T-helper 1 cell (primary cell): Measurements from ENCODE around the gene CAPZA2.

Experiments
- DNase-seq, 5 donors: peaks; one replicate each; pipeline ENCODE4 v3.0.0-alpha.2; 2012 to 2020

CAPZA2 gene

DNA sequence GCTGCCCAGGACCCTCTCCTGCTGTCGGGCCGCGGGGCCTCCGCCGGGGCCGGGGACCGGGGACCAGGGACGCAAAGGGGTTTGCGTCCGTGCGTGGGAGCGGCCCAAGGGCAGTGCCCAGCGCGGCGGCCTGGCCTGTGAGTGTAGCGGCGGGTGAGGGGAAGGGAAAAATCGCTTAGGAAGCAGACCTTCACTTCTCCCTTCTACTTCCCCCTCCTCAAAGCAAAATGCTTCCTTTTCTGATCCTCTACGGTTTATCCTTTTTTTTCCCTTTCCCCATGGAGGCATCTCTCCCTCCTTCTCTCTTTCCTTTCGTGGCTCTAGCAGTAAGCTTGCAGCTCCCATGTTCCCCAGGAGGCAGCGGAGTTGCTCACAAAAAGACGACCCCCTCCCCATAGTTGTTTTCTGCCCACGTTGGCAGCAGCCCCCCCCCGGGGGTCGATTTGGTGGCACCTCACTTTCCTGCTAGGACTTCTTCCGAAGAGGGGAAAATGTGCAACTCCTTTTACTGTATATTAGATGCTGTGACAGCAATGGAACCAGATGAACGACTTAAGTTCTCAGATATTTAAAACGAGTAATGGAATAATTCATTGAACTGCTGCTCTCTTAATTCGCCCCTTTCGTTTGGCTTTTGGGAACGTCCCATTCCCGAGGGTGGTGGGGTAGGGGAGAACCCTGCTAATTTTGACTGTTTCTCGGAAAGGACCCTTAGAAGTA is 724 bp downstream of the CAPZA2 start:
- DNase-seq: no peak

DNA sequence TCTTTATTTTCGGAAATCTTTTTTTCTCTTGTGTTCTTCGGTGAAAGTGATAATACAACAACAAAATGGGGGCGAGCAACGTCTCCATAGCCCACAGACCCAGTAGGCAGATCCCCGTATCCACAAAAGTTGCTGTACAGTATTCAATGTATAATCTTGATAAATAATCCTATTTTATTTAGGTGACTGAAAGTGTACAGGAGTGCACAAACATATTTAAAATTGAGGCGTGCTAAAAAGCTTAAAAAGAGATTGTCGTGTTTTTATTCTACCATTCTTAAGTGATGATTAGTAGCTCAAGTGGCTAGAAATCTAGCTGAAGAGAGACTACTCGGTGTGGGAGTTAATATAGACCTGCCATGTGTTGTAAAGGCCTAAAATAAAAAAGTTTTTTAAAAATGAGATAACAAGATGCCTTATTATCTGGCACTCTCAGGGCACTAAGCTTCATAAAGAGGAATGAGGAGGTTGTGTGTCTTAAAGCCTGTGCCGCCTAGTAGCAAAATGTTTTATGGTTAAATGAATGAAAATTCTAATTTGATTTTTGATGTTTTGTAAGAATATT is 1.6 kb downstream of the CAPZA2 start:
- DNase-seq: no peak

DNA sequence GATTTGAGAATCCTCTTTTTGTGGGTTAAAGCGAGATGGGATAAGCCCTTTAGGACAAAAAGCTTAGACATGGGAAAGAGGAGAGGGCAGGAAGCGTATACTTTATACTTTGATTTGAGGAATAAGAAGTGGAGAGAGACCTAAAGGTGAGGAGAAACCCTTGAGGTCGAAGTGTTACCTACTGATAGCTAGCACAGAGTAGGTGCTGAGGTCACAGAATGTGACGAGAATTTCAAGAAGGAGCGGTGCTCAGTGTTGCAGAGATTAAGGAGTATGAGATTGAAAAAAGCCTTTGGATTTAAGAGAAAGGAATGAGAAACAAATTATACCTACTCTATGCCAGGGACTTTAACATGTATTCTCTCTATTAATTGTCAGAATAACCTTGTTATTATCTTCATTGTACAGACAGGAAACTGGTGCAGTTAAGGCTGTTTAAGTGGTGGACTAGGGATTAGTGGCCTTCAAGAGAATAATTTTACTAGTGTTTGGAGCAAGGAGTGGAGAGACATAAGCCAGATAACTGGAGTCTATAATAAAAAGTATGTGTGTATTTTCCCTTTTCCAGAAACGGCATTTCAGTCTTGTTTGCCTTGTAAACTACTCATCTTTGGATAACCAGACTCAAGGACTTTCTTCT is 8.8 kb downstream of the CAPZA2 start:
- no peak for DNase-seq

DNA sequence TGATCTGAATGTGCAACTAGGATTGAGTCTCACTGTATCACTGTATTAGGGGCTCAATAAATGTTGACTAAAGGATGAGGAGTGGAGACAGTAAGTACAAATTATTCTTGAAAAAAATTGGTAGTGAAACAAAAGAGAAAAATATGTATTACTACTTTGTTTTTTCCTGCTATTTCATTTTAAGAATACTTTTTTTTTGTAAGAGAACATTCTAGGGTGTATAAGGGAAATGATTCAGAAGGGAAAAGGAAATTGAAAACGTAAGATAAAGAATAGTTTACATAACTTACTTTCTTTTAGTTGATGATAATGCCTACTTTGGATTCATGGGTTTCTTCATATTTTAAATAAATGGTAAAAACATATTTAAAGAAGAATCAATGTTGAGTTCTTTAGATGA is 9.6 kb downstream of the CAPZA2 start:
- DNase-seq: no peak

DNA sequence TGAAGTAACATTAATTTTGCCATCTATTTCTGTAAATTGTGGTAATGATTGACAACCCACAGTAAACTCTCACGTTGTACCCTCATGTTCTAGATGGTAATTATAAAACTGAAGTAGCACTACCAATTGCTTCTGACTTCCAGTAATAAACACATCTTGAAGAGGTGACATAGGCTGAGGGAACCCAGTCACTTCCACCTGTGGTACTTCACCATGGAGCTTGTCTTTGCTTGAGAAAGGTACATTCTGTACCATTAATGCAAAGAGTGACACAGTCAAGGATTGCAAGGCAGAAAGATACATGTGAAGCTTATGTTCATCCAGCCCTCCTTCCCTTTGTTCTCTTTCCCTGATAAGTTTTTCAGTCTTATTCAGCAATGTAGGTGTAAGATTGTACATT is 11.2 kb downstream of the CAPZA2 start:
- no peak for DNase-seq

DNA sequence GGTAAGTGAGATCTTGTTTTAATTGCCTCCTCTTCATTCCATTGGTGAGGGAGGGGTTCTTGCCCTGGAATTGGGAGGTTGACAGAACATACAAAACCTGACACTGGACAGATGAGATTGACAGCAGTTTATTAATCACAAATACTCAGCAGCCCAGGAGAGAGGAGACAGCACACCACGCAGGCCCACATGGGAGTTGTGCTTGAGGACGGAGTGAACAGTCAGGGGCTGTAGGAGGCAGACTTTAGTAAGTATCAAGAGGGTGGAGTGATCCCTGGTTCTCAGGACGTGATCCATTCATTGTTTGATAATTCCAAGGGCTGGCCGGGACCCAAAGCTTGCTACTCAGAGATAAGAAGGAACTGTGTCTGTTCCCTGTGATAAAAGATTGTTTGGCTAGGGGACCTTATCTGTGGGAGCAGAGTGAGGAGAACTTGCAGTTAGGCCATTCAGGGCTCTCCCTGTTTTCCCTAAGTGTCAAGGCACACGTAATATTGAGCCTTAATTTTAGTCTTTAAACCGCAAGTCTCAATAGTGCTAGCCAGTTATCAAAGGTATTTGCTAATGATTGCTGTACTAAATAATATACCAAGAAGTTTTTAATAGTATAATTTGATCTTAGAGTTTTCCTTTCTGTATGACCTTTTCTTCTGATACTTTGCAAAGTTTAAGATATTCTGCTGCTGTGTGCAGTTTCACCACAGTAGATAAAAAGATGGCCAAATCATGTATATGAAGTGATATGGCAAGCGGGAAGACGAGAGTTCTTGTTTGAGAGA is 14.5 kb downstream of the CAPZA2 start:
- DNase-seq: no peak

DNA sequence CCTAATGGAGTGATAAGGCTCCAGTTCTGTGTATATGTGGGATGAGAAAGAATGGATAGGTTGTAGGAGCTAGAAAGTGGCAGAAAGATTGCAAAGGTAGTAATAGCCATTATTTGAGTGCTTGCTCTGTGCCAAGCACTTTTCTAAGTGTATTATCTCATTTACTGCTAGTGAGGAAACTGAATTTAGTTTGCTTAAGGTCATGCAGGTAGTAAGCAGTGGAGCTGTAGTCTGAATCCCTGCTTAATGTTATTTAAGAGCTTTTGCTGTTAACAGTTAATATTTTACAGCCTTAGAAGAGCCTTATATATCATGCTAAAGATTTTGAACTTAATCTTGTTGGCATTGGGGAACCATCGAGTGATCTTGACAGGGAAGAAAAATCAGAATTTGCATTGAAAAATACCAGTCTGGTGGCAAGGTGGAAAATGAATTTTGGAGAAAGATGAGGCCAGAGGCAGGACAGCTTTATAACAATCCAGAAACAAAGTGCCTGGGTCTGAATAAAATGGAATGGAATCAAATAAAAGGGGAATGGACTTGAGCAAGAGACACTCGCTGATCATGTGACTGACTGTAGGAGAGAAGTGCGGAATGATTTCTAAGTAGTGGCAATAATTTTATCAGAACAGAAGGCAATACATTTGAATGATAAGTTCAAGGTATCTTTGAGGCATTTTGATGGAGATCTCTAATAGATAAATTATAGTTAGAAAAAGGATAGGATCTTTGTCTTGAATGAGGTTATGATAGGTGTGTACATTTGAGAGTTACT is 15.2 kb downstream of the CAPZA2 start:
- DNase-seq: no peak

DNA sequence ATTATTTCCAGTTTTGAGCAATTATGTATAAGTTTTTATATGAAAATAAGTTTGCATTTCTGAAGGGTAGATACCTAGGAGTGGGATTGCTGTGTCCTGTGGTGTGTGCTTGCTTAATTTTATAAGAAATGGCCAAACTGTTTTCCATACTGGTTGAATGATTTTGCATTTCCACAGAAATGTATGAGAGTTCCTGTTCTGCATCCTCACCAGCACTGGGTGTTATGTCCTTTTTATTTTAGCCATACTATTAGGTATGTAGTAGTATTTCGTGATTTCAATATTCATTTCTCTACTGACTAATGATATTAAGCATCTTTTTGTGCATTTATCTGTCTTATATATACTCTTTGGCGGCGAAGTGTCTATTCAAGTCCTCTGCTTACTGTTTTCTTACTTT is 22.3 kb downstream of the CAPZA2 start:
- no peak for DNase-seq

DNA sequence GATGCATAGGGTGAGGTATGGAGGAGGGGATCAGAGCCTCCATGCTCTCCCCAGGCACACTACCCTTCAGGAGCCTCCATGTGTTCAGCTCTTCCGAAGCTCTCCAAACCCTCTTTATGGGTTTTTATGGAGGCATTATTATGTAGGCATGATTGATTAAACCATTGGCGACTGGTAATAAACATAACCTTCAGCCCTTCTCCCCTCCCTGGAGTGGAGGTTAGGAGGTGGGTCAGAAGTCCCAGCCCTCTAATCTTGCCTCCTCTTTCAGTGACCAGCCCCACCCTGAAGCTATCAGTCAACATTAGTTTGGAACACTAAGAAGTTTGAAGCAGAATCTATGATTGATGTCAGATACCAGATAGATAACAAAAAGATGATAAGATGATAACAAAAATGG is 23.3 kb downstream of the CAPZA2 start:
- DNase-seq: no peak

DNA sequence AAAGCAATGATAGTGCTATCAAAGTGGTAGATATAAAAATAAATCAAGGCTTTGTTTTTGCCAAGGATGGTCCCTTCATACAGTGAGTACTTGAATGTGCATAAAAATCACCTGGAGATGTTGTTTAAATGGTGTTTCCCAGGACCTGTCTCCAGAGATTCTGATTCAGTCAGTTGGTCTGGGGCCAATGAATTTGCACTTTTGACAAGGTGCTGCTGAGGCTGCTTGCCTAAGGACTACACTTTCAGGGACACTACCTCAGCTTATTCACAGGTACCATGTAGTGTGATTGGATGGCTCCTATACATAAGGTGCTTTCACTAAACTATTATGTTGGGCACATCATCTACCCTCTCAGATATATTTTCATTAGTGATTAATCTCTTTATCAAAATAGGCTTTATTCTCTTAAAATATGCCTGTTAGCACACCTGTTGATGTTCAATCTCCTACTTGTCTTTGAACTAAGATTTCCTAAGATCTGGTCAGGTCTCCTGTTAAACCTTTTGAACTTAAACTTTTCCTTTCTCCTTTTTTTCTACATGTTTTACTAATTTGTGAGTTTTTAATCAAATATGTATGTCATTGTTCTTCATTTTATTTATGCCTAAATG is 24.3 kb downstream of the CAPZA2 start:
- no peak for DNase-seq

DNA sequence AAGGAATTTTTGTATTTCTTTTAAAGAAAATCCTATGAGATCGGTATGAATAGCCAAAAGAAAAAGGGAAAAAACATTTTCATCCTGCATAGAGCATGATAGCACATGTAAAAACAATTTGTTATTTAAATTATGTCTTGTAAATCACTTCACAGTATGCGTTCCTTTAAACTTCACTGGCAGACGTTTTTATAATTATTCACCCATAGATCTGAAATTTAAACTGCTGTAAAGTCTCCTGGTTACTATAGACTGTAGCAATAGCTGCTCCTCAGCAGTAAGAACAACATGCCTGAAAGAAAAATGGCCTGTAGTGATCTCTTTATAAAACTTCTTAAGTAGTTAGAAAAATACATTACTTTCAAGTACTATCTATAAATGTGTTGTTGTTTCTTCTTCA is 26.5 kb downstream of the CAPZA2 start:
- DNase-seq: no peak

DNA sequence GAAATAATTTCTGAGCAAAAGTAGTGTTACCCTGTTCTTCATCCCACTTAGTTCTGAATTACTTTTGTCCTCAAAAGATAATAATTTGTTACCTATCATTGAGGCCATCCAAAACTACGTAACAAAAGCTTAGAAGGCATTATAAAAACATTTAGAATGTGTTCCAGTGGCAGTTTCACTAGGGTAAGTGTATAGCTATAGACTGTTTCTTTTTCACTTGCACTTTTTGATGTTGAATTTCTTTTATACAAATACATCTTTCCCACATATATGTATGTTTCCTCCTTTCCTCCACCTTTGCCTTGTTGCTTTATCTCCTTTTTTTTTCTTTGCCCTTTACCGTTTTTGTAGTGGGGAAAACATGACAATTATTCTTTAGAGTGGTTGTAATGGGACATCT is 33.5 kb downstream of the CAPZA2 start:
- no peak for DNase-seq

DNA sequence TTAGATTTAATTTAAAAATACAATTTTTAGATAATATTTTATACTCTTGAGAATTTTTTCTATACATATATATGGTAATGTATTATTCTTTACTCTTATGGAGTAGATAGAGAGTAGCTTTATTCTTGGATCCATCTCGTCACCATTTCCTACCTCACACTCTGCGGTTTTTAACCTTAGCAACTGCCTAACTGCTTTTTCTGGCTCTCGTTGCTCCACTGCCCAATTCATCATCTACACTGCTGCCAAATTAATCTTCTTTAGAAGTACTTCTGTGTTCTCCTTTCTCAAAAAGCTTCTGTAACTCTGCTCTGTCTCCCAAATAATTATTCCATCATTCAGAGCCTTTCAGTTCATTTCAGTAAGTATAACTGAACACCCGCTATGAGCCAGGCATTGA is 35.3 kb downstream of the CAPZA2 start:
- no peak for DNase-seq

DNA sequence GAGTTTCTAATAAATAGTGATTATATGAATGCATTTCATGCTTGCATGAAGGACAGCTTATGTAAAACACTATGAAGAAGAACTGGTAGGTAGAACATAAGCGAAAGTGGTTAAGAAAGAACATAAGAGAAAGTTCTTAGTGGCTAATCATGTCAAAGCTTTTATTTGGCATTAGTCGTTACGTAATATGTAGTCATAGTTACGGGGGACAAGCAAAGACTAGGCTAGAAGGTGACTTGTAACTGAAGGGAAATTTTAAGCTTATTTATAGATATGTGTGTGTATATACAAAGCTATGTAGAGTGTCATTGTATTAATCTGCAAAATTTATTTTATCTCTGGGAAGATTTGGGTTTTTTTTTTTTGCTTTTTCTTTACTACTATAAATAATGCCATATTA is 36.9 kb downstream of the CAPZA2 start:
- no peak for DNase-seq

DNA sequence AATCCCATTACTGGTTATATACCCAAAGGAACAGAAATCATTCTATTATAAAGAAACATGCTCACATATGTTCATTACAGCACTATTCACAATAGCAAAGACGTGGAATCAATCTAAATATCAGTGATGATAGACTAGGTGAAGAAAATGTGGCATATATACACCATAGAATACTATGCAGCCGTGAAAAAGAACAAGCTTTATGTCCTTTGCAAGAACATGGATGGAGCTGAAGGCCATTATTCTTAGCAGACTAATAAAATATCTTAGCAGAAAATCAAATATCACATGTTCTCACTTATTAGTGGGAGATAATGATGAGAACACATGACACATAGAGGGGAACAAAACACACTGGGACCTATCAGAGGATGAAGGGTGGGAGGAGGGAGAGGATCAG is 38.8 kb downstream of the CAPZA2 start:
- no peak for DNase-seq

DNA sequence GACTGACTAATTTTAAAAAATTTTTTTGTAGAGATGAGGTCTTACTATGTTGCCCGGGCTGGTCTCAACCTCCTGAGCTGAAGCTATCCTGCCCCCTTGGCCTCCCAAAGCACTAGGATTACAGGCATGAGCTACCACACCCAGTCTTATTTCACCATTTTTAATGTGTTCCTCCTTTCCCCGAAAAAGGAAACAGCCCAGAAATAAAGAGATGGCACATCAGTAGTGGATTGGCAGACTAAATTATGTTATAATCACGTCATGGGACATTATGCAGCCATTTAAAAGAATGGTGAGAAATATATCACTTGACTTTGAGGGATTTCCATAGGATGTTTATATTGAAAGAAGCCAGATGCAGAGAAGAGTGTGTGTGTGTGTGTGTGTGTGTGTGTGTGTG is 40.5 kb downstream of the CAPZA2 start:
- no peak for DNase-seq

DNA sequence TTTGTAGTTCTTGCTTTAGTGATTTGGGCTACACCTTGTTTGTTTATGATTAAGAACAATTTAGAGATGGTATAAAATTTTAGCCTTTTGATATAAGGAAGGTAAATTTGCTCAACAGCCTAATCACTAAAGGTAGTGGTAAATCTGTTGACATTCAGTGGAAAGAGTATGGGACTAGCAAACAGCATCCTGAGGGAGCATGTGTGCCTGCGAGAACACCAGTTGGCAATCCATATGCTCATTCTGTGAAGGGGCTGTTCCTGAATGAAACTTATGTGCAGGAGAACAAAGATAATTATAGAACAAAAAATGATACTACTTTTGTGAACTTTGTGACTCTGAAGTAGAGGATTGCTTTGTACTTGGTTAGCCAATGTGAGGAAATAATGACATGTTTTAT is 44.0 kb downstream of the CAPZA2 start:
- no peak for DNase-seq

DNA sequence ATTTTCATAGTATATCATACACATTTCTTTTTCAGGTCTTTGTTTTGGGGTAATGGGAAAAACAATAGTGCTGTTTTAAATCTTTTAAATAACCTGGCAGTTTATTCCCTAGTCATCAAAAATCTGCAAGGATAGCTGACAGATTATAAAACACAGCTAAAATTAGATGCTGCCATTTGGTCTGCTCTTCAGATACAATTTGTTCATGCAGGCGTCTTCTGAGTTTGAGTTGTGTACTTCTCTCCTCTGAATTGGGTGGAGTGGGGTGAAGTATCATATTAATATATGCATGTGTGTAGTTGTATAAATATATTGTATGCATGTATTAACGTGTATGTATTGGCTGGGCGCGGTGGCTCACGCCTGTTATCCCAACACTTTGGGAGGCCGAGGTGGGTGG is 48.0 kb downstream of the CAPZA2 start:
- no peak for DNase-seq

DNA sequence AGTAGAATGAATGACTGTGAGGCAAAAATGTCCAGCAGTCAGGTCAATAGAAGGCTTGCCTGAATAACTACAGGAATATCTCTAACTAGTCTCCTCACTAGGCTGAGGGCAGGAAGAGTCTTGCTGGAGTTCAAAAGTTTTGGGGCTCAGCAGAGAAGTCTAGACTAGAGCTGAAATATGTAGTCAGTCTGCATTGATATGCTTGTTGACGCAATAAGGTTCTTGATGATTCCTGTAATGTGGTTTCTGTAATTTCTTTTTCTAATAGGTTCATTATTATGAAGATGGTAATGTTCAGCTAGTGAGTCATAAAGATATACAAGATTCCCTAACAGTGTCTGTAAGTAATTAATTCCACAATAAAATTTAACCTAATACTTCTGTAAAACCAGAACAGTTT is 49.4 kb downstream of the CAPZA2 start:
- no peak for DNase-seq

DNA sequence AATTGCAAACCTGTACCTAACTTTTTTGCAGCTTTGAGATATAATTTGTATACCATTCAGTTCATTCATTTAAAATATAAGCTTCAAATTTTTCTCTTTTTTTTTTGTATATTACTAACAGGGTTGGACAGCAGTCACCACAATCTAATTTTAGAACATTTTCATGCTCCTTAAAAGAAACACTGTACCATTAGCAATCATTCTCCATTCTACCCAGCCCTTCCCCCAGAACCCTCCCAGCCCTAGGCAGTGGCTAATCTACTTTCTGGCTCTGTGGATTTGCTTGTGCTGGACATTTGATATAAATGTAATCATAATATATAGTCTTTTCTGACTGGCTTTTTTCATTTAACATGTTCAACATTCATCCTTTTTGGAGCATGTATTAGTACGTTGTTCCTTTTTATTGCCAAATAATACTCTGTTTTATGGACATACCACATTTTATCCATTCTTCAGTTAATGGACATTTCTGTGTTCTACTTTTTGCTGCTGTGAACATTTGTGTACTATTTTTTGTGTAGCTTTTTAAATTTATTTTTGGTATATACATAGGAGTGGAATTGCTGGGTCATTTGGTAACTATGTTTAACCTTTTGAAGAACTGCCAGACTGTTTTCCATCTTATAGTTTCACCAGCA is 50.0 kb downstream of the CAPZA2 start:
- no peak for DNase-seq

DNA sequence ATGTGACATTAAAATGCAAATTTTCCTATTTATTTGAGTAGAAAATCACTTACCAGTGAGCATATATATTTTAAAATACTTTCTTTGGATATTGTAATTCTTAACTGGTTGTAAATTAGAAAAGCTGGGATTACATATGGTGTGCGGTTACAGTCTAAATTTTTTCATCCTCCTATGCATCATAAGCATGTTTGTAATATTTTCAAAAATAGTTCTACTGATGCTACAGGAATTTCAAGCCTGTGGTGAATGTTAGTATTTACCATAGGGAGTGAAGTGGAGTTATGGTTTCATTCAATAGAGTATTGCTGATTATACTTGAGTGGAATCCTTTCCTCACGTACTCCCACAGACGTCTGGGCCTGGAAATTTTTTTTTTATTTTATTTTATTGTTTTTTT is 56.3 kb downstream of the CAPZA2 start:
- DNase-seq: no peak

DNA sequence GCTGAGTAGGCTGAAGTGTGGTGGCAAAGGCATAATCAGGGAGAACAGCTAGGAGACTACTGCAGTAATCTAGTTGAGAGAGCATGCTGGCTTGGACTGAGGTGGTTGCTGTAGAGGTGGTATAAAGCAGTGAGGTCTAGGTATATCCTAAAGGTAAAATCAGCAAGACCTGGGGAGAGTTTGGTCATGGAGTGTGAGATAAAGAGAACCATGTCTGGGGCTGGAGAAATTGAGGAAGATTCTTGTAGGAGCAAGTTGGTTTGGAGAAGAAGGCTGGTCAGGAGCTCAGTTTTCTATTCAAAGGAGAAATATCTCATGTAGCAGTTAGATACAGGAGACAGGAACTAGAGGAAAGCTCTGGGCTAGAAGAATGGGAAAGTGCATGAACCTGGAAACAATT is 58.0 kb downstream of the CAPZA2 start:
- no peak for DNase-seq
